ENCODE results near the gene IMMP2L. TPM values are rescaled to one million over a fixed set of nuclear protein-coding genes. Genes with fewer than 3 reads are reported as not detected.

IMMP2L gene
- polyA plus RNA-seq, 2 of the 4 experiments (the other 2 are of a cell fraction): 16.1 to 23.8 TPM

GRCh38 chr7:111537134-111537533, 25.2 kb downstream of the IMMP2L start (continued):
- TF ChIP-seq RNF2 (IDR thresholded peaks at IDR 0.05; ENCODE audit: borderline replicate concordance, low read depth) (no peak), JUN (IDR thresholded peaks at IDR 0.05) (no peak), CEBPB (IDR thresholded peaks at IDR 0.05) (no peak), NFE2L2 (conservative IDR thresholded peaks at IDR 0.05; ENCODE audit: low read length) (no peak), TFCP2L1 (CRISPR knock-in tag; IDR thresholded peaks at IDR 0.05) (no peak), SREBF2 (IDR thresholded peaks at IDR 0.05) (no peak)
- TF ChIP-seq, protein P1, sequence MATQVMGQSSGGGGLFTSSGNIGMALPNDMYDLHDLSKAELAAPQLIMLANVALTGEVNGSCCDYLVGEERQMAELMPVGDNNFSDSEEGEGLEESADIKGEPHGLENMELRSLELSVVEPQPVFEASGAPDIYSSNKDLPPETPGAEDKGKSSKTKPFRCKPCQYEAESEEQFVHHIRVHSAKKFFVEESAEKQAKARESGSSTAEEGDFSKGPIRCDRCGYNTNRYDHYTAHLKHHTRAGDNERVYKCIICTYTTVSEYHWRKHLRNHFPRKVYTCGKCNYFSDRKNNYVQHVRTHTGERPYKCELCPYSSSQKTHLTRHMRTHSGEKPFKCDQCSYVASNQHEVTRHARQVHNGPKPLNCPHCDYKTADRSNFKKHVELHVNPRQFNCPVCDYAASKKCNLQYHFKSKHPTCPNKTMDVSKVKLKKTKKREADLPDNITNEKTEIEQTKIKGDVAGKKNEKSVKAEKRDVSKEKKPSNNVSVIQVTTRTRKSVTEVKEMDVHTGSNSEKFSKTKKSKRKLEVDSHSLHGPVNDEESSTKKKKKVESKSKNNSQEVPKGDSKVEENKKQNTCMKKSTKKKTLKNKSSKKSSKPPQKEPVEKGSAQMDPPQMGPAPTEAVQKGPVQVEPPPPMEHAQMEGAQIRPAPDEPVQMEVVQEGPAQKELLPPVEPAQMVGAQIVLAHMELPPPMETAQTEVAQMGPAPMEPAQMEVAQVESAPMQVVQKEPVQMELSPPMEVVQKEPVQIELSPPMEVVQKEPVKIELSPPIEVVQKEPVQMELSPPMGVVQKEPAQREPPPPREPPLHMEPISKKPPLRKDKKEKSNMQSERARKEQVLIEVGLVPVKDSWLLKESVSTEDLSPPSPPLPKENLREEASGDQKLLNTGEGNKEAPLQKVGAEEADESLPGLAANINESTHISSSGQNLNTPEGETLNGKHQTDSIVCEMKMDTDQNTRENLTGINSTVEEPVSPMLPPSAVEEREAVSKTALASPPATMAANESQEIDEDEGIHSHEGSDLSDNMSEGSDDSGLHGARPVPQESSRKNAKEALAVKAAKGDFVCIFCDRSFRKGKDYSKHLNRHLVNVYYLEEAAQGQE (IDR thresholded peaks at IDR 0.05): no peak

DNA sequence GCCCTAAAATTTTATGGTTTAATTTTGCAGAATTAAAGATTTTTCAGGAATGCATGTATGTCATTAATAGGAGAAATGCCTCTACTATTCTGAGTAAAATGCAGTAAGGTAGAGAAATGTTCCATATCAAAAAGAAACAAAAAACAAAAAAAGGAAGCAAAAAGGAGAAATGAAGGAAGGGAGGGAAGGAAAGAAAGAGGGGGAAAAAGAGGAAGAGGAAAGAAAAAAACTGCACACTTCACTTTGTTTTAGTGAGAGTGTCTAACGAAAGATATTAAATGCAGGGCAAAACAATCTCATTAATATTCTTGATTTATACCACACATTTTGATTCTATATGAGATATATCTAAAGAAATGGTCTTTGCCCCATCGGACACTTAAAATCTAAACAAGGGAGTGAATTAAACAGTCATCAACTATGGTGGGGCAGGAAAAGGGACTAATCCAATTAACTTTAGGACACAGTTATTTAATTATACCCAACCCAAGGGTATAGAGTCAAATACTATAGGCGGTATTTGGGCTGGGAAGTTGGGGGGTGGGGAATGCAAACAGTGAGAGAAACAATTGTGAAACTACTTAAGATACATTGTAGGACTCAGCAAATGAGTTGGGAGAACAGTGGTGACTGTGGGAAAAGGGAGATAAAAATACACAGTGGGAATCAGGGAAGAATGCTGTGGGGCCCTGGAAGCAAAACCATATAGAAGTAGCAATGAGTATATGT, 27.0 kb downstream of the IMMP2L start:
- no peak for FAIRE-seq
- ATAC-seq: no peak; a peak in 1 of 6 replicates
- 94% methylated on average over 3 of the region's 3 CpGs for WGBS (ENCODE audit: missing lambda C conversion rate)

More for the DNA sequence above, 27.0 kb downstream of the IMMP2L start:
- POLR2A ChIA-PET: no interaction called here
- no peak for TF ChIP-seq NFE2L2 (conservative IDR thresholded peaks at IDR 0.05; ENCODE audit: low read length)
- TF ChIP-seq E2F6 (IDR thresholded peaks at IDR 0.05; ENCODE audit: borderline replicate concordance, low read depth): no peak
- no peak for TF ChIP-seq MAZ (IDR thresholded peaks at IDR 0.05; ENCODE audit: borderline replicate concordance, low read depth, low read length)
- TF ChIP-seq CHD2 (IDR thresholded peaks at IDR 0.05; ENCODE audit: low read length, partially characterized antibody): no peak
- no peak for TF ChIP-seq HOXA7 (CRISPR knock-in tag; IDR thresholded peaks at IDR 0.05)
- TF ChIP-seq HOXB5 (CRISPR knock-in tag; IDR thresholded peaks at IDR 0.05): no peak
- no peak for TF ChIP-seq CEBPB (IDR thresholded peaks at IDR 0.05)
- no peak for TF ChIP-seq PHF8 (IDR thresholded peaks at IDR 0.05; ENCODE audit: borderline replicate concordance, low read depth)
- TF ChIP-seq FOXS1 (CRISPR knock-in tag; IDR thresholded peaks at IDR 0.05): no peak
- TF ChIP-seq ZC3H11A (IDR thresholded peaks at IDR 0.05): no peak
- TF ChIP-seq, protein P2, sequence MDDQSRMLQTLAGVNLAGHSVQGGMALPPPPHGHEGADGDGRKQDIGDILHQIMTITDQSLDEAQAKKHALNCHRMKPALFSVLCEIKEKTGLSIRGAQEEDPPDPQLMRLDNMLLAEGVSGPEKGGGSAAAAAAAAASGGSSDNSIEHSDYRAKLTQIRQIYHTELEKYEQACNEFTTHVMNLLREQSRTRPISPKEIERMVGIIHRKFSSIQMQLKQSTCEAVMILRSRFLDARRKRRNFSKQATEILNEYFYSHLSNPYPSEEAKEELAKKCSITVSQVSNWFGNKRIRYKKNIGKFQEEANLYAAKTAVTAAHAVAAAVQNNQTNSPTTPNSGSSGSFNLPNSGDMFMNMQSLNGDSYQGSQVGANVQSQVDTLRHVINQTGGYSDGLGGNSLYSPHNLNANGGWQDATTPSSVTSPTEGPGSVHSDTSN (IDR thresholded peaks at IDR 0.05): no peak
- TF ChIP-seq RFX5 (IDR thresholded peaks at IDR 0.05): no peak
- TF ChIP-seq, protein P1 (IDR thresholded peaks at IDR 0.05): no peak
- TF ChIP-seq USF2 (IDR thresholded peaks at IDR 0.05): no peak
- no peak for TF ChIP-seq NPAS2 (CRISPR knock-in tag; IDR thresholded peaks at IDR 0.05; ENCODE audit: borderline replicate concordance)
- TF ChIP-seq CBX2 (IDR thresholded peaks at IDR 0.05; ENCODE audit: borderline replicate concordance, low read depth): no peak
- TF ChIP-seq ZSCAN20 (CRISPR knock-in tag; IDR thresholded peaks at IDR 0.05): no peak
- CTCF ChIA-PET: no interaction called here
- Histone ChIP-seq H3K27ac (peak overlapping the region in 1 of 2 experiments; percentile 52; a peak in 2 of 6 replicates), H3K4me3 (no peak overlapping the region), H3K4me1 (peaks cover 50% of the 10 kb centered on the region), H3K4me2 (no peak overlapping the region), H3K9me3 (no peaks in the 10 kb centered on the region)
- DNase-seq (ENCODE audit: low read depth in 1 of 2, low spot score in 1 of 2): no peak

All from A549 (cell line).